ENCODE results near the gene GMDS. TPM values are rescaled to one million over a fixed set of nuclear protein-coding genes. Genes with fewer than 3 reads are reported as not detected.

GMDS gene
- total RNA-seq, 4 donors from 2014 or later: 3.4 to 7.2 (median 4.6) TPM

DNA sequence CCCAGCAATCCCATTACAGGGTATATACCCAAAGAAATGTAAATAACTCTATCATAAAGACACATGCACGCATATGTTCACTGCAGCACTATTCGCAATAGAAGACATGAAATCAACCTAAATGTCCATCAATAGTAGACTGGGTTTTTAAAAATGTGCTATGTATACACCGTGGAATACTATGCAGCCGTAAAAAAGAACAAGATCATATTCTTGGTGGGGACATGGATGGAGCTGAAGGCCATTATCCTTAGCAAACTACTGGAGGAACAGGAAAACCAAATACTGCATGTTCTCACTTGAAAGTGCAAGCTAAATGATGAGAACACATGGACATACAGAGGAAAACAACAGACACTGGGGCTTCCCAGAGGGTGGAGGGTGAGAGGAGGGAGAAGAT, 201.2 kb downstream of the GMDS start:
- Histone ChIP-seq H3K36me3 (no peaks in the 10 kb centered on the region), H3K4me3 (no peak overlapping the region), H3K27ac (no peak overlapping the region), H3K27me3 (no peaks in the 10 kb centered on the region), H3K9me3 (no peaks in the 10 kb centered on the region), H3K4me1 (no peaks in the 10 kb centered on the region)
- intact Hi-C loops (cut with DNase I; ENCODE audit: low total_unique reads) (no loop called here), in situ Hi-C loops (cut with MboI; ENCODE audit: low sequenced_read_pairs in 4 of 4) (no loop called here)
- DNase-seq (no peak), ATAC-seq (no peak)
- TF ChIP-seq, protein P1, sequence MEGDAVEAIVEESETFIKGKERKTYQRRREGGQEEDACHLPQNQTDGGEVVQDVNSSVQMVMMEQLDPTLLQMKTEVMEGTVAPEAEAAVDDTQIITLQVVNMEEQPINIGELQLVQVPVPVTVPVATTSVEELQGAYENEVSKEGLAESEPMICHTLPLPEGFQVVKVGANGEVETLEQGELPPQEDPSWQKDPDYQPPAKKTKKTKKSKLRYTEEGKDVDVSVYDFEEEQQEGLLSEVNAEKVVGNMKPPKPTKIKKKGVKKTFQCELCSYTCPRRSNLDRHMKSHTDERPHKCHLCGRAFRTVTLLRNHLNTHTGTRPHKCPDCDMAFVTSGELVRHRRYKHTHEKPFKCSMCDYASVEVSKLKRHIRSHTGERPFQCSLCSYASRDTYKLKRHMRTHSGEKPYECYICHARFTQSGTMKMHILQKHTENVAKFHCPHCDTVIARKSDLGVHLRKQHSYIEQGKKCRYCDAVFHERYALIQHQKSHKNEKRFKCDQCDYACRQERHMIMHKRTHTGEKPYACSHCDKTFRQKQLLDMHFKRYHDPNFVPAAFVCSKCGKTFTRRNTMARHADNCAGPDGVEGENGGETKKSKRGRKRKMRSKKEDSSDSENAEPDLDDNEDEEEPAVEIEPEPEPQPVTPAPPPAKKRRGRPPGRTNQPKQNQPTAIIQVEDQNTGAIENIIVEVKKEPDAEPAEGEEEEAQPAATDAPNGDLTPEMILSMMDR (IDR thresholded peaks at IDR 0.05 in 4 of 5, conservative IDR thresholded peaks at IDR 0.05 in 1 of 5): no peak
- TF ChIP-seq POLR2A (IDR thresholded peaks at IDR 0.05): no peak

GRCh38 chr6:2042956-2043648, 202.3 kb downstream of the GMDS start:
- TF ChIP-seq POLR2A (IDR thresholded peaks at IDR 0.05): no peak
- TF ChIP-seq, protein P1 (IDR thresholded peaks at IDR 0.05 in 4 of 5, conservative IDR thresholded peaks at IDR 0.05 in 1 of 5): no peak
- Histone ChIP-seq H3K36me3 (no peaks in the 10 kb centered on the region), H3K9me3 (no peaks in the 10 kb centered on the region), H3K4me1 (no peaks in the 10 kb centered on the region), H3K4me3 (no peak overlapping the region), H3K27ac (no peak overlapping the region), H3K27me3 (no peaks in the 10 kb centered on the region)
- in situ Hi-C loops (cut with MboI; ENCODE audit: low sequenced_read_pairs in 4 of 4): no loop called here
- ATAC-seq (no peak), DNase-seq (no peak)
- intact Hi-C loops (cut with DNase I; ENCODE audit: low total_unique reads): no loop called here

DNA sequence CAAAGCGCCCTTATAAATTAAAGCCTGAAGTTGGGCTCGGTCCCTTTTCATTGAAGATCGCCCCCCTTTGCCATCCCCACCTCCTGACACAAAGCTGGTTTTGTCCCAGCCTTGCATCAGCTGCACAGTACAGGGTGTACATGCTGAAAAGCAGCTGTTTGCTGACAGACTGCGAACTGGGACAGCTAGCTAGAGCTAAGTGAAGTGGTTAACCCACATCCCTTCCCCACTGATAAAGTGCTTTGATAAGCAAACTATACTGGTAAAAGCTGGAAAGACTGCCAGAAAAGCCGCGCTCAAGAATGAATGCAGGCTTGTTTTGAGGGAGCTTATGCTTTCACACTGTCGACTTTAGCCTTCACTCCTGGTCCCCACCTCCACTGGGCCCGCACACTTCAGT, 207.3 kb downstream of the GMDS start:
- intact Hi-C loops (cut with DNase I; ENCODE audit: low total_unique reads) (no loop called here), in situ Hi-C loops (cut with MboI; ENCODE audit: low sequenced_read_pairs in 4 of 4) (no loop called here)
- TF ChIP-seq, protein P1 (IDR thresholded peaks at IDR 0.05 in 4 of 5, conservative IDR thresholded peaks at IDR 0.05 in 1 of 5): no peak
- TF ChIP-seq POLR2A (IDR thresholded peaks at IDR 0.05): no peak
- DNase-seq (no peak), ATAC-seq (no peak)
- Histone ChIP-seq H3K27me3 (no peaks in the 10 kb centered on the region), H3K4me3 (no peak overlapping the region), H3K4me1 (no peaks in the 10 kb centered on the region), H3K27ac (no peak overlapping the region), H3K9me3 (no peaks in the 10 kb centered on the region), H3K36me3 (no peaks in the 10 kb centered on the region)

DNA sequence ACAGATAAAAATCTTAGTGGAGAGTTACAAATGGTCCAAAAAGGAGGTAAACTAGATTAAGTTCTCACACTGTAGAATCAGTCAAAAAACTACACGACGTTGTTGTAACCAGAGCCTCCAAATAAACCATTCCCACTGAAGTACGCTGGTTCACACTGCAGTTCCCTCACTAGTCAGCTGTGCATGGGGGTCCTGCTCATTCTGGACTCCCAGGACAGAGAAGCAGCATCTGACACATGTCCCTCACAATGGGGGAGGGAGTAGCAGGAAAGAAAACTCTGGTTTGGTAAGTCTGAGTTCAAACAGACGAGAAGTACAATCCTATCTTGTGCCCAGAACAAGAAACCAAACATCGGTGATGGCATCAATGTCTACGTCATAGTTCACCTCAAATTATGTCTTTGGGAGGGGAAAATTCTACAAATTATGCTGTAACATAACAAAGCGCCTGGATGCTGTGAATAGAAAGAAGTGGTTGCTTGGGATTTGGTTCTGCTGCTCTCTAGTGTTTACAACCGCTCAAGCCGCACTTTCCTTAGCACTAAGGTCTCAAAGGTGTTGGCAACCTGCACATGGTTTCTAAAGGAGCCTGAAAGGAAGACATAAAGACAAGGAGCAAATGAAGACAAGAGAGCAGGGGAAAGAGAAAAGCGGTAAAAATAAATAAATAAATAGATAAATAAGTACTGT, 208.0 kb downstream of the GMDS start:
- TF ChIP-seq, protein P1 (IDR thresholded peaks at IDR 0.05 in 4 of 5, conservative IDR thresholded peaks at IDR 0.05 in 1 of 5): no peak
- TF ChIP-seq POLR2A (IDR thresholded peaks at IDR 0.05): no peak
- in situ Hi-C loops (cut with MboI; ENCODE audit: low sequenced_read_pairs in 4 of 4): no loop called here
- ATAC-seq: no peak

More for the DNA sequence above, 208.0 kb downstream of the GMDS start:
- Histone ChIP-seq H3K4me3 (no peak overlapping the region), H3K36me3 (no peaks in the 10 kb centered on the region), H3K9me3 (no peaks in the 10 kb centered on the region), H3K4me1 (no peaks in the 10 kb centered on the region), H3K27ac (no peak overlapping the region), H3K27me3 (no peaks in the 10 kb centered on the region)
- DNase-seq: no peak
- intact Hi-C loops (cut with DNase I; ENCODE audit: low total_unique reads): no loop called here

All from gastrocnemius medialis (tissue), 4 donors.